ENCODE data around the gene GSTP1. TPM values are rescaled to one million over a fixed set of nuclear protein-coding genes. Genes with fewer than 3 reads are reported as not detected.
"Not testable (repeated sequence)": the region's sequence is repeated elsewhere in the genome, so short reads cannot be mapped to it uniquely, and the experiment has no call there.

Gene GSTP1
- total RNA-seq, 1 donor from 2014 or later = 1,931 TPM

DNA sequence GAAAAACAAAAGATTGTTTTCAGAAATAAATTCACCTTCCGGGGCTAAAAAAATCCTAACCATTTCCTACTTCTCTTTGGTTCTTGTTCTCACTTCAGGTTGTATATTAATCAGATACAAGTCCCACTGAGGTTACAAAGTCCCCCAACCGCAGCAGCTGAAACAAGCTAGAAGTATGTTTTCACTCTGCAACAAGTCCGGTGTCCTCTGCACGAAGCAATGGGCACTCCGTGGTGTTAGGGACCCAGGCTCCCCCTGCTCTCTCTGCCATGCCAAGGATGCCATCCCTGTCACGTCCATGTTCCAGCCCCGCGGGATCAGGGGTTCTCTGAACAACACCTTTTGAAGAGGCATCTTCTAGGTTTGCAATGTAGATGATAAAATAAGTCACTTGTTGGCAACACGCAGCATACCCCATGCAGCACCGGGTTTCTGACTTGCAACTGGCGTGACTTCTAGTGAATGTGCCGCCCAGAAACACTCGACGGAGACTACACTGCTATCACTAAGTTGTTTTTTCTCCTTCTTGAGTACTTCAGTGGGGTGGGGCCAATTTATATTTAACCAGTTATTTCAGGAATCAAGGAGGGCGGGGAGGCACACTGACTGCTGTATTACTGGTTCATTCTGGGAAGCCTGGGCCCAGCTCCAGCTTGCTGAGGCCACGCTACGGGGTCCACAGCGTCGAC is 25.4 kb upstream of the GSTP1 start:
- H3K4me3 ChIP-seq (ENCODE audit: low read depth, low read length) = no peak overlapping the region

DNA sequence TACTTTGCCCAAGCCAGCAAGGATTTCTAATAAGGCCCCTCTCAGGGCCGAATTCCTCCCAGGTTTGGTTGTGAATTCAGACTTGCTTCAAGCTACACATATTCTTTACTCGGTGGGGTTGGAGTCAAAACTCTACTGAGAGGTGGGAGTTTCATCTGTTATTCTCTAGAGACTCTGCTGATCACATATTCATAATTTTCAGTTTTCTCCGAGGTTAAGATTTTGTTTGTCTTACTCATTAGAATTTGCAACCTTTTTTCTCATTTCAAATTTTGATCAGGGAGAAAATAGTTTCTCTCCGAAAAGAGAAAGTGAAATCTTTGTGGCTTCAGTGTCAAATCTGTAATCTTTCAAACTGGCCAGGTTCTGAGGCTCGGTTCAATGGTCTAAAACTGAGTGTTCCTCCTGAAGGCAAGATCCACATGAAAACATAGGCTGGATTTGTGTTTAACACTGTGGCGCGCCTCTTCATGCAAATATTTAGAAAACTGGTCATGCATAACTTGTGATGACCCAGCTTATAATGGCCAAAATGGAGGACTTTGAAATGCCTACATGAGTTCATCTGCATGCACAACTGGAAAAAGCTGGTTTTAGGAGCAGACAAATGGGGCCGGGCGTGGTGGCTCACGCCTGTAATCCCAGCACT is 21.5 kb upstream of the GSTP1 start:
- TF ChIP-seq, protein P1, sequence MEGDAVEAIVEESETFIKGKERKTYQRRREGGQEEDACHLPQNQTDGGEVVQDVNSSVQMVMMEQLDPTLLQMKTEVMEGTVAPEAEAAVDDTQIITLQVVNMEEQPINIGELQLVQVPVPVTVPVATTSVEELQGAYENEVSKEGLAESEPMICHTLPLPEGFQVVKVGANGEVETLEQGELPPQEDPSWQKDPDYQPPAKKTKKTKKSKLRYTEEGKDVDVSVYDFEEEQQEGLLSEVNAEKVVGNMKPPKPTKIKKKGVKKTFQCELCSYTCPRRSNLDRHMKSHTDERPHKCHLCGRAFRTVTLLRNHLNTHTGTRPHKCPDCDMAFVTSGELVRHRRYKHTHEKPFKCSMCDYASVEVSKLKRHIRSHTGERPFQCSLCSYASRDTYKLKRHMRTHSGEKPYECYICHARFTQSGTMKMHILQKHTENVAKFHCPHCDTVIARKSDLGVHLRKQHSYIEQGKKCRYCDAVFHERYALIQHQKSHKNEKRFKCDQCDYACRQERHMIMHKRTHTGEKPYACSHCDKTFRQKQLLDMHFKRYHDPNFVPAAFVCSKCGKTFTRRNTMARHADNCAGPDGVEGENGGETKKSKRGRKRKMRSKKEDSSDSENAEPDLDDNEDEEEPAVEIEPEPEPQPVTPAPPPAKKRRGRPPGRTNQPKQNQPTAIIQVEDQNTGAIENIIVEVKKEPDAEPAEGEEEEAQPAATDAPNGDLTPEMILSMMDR (IDR thresholded peaks at IDR 0.05; ENCODE audit: insufficient read depth, low read length, severe bottlenecking) = no peak
- Histone ChIP-seq H3K27me3 (ENCODE audit: control insufficient read depth, insufficient read depth, low read length) (no peaks in the 10 kb centered on the region), H3K4me3 (ENCODE audit: low read depth, low read length) (no peak overlapping the region), H3K36me3 (ENCODE audit: control insufficient read depth, insufficient read depth, low read length) (no peaks in the 10 kb centered on the region)
- DNase-seq (ENCODE audit: low read depth) = peak; percentile 32
- FAIRE-seq = no peak

More for the DNA sequence above, 25.4 kb upstream of the GSTP1 start:
- no peak for DNase-seq (ENCODE audit: low read depth)
- Histone ChIP-seq H3K27me3 (ENCODE audit: control insufficient read depth, insufficient read depth, low read length) (no peaks in the 10 kb centered on the region), H3K36me3 (ENCODE audit: control insufficient read depth, insufficient read depth, low read length) (no peaks in the 10 kb centered on the region)
- no peak for FAIRE-seq
- TF ChIP-seq, protein P1 (IDR thresholded peaks at IDR 0.05; ENCODE audit: insufficient read depth, low read length, severe bottlenecking) = no peak

GRCh38 chr11:67562963-67563704 is 20.5 kb upstream of the GSTP1 start:
- DNase-seq (ENCODE audit: low read depth) (no peak), FAIRE-seq (no peak)
- Histone ChIP-seq H3K4me3 (ENCODE audit: low read depth, low read length) (no peak overlapping the region), H3K27me3 (ENCODE audit: control insufficient read depth, insufficient read depth, low read length) (no peaks in the 10 kb centered on the region), H3K36me3 (ENCODE audit: control insufficient read depth, insufficient read depth, low read length) (no peaks in the 10 kb centered on the region)
- TF ChIP-seq, protein P1 (IDR thresholded peaks at IDR 0.05; ENCODE audit: insufficient read depth, low read length, severe bottlenecking) = no peak

DNA sequence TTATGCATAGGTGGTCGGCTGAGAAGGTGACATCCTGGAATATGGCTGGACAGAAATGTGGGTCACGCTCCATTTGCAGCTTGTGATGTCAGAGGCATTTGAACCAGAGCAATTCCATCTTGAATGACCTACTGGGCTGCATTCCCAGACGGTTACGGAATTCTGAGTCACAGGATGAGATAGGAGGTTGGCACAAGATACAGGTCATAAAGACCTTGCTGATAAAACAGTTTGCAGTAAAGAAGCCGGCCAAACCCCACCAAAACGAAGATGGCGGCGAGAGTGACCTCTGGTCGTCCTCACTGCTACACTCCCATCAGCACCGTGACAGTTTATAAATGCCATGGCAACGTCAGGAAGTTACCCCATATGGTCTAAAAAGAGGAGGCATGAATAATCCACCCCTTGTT is 19.9 kb upstream of the GSTP1 start:
- DNase-seq (ENCODE audit: low read depth) = peak; percentile 96
- not testable (repeated sequence) for H3K4me3 ChIP-seq (ENCODE audit: low read depth, low read length)

GRCh38 chr11:67564230-67564629 is 19.4 kb upstream of the GSTP1 start:
- DNase-seq (ENCODE audit: low read depth) = peak; percentile 73
- no peak for FAIRE-seq

More for the DNA sequence above, 19.9 kb upstream of the GSTP1 start:
- not testable (repeated sequence) for H3K27me3 ChIP-seq (ENCODE audit: control insufficient read depth, insufficient read depth, low read length); H3K36me3 ChIP-seq (ENCODE audit: control insufficient read depth, insufficient read depth, low read length); FAIRE-seq

More at GRCh38 chr11:67564230-67564629, 19.4 kb upstream of the GSTP1 start:
- Histone ChIP-seq H3K4me3 (ENCODE audit: low read depth, low read length) (no peak overlapping the region), H3K36me3 (ENCODE audit: control insufficient read depth, insufficient read depth, low read length) (no peaks in the 10 kb centered on the region), H3K27me3 (ENCODE audit: control insufficient read depth, insufficient read depth, low read length) (no peaks in the 10 kb centered on the region)
- TF ChIP-seq, protein P1 (IDR thresholded peaks at IDR 0.05; ENCODE audit: insufficient read depth, low read length, severe bottlenecking) = no peak
